Breast epithelium (tissue), 3 donors: Measurements from ENCODE around the gene RASA3.

ENCODE experiments used
- POLR2A ChIP-seq: fragments of 450-650 bp; IDR thresholded peaks from one replicate; pipeline ENCODE4 v1.6.1; 2016; ENCODE audit warnings: antibody characterized with exemption, mild to moderate bottlenecking, moderate library complexity
- POLR2AphosphoS5 ChIP-seq, 3 donors: sonication (generic); formaldehyde crosslinking; IDR thresholded peaks; one replicate each; pipeline ENCODE4 v1.6.1; 2017; ENCODE audit warnings: antibody characterized with exemption in 3 of 3
- TF ChIP-seq, protein P1 (sequence below), 3 donors: fragments of 450-650 bp; IDR thresholded peaks; one replicate each; pipeline ENCODE4 v1.5.1; 2016 to 2017; ENCODE audit warnings: antibody characterized with exemption in 3 of 3, mild to moderate bottlenecking in 3 of 3, moderate library complexity in 3 of 3

DNA sequence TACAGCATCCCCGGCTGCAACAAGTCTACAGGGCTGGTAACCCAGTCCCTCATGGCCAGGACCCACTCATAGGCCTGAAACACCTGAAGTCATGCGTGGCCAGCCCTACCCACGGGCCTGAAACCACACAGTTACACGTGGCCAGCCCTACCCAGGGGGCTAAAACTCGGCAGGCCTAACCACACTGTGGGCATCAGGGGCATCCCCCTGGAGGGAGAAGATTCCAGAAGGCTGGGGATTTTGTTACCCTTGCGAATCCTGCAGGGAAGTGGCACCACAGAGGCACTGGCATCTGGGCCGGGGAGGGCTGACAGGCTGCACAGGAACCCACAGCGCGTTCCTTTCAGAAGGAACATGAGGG, 110.1 kb downstream of the RASA3 start:
- TF ChIP-seq, protein P1, sequence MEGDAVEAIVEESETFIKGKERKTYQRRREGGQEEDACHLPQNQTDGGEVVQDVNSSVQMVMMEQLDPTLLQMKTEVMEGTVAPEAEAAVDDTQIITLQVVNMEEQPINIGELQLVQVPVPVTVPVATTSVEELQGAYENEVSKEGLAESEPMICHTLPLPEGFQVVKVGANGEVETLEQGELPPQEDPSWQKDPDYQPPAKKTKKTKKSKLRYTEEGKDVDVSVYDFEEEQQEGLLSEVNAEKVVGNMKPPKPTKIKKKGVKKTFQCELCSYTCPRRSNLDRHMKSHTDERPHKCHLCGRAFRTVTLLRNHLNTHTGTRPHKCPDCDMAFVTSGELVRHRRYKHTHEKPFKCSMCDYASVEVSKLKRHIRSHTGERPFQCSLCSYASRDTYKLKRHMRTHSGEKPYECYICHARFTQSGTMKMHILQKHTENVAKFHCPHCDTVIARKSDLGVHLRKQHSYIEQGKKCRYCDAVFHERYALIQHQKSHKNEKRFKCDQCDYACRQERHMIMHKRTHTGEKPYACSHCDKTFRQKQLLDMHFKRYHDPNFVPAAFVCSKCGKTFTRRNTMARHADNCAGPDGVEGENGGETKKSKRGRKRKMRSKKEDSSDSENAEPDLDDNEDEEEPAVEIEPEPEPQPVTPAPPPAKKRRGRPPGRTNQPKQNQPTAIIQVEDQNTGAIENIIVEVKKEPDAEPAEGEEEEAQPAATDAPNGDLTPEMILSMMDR (IDR thresholded peaks at IDR 0.05), result no peak
- TF ChIP-seq POLR2AphosphoS5 (IDR thresholded peaks at IDR 0.05), result no peak
- no peak for TF ChIP-seq POLR2A
